GM13976 (cell line): Measurements from ENCODE around the gene ZC3H11A.

ENCODE experiments used
- DNase-seq: peaks from one replicate; pipeline ENCODE4 v3.0.0; 2012; ENCODE audit warnings: low spot score
- in situ Hi-C: fragments of 300-500 bp; cut with MboI; formaldehyde crosslinking; loops from one replicate; pipeline ENCODE4 v1.12.0; 2022; ENCODE audit warnings: low sequenced_read_pairs, mixed read lengths, inconsistent platforms; ENCODE audit not compliant: unreplicated experiment
- TF ChIP-seq, protein P1 (sequence below): IDR thresholded peaks from 2 replicates; pipeline ENCODE4 v1.5.1; 2012; ENCODE audit warnings: borderline replicate concordance, mild to moderate bottlenecking; ENCODE audit not compliant: insufficient read depth; ENCODE audit errors: extremely low read depth, missing control alignments, control extremely low read depth

The ZC3H11A gene

DNA sequence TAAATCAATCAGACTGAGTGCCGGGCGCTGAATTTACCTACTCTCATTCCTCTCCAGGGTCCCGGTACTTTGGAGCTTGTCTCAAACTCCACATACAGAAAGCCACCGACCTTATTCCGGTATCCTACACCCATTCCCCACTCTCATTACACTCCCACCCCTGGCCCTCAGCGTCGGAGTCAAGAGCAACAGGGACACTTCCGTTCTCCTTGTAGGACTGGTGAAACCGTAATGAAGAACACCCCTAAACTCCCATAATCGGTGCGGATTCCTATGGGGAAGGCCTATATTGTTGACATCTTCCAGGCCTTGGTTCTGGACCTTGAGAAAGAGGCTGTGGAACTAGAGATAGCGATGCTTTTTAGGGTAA, 798 bp downstream of the ZC3H11A start:
- no peak for DNase-seq
- TF ChIP-seq, protein P1, sequence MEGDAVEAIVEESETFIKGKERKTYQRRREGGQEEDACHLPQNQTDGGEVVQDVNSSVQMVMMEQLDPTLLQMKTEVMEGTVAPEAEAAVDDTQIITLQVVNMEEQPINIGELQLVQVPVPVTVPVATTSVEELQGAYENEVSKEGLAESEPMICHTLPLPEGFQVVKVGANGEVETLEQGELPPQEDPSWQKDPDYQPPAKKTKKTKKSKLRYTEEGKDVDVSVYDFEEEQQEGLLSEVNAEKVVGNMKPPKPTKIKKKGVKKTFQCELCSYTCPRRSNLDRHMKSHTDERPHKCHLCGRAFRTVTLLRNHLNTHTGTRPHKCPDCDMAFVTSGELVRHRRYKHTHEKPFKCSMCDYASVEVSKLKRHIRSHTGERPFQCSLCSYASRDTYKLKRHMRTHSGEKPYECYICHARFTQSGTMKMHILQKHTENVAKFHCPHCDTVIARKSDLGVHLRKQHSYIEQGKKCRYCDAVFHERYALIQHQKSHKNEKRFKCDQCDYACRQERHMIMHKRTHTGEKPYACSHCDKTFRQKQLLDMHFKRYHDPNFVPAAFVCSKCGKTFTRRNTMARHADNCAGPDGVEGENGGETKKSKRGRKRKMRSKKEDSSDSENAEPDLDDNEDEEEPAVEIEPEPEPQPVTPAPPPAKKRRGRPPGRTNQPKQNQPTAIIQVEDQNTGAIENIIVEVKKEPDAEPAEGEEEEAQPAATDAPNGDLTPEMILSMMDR, result no peak
- in situ Hi-C loops, result no loop called here

DNA sequence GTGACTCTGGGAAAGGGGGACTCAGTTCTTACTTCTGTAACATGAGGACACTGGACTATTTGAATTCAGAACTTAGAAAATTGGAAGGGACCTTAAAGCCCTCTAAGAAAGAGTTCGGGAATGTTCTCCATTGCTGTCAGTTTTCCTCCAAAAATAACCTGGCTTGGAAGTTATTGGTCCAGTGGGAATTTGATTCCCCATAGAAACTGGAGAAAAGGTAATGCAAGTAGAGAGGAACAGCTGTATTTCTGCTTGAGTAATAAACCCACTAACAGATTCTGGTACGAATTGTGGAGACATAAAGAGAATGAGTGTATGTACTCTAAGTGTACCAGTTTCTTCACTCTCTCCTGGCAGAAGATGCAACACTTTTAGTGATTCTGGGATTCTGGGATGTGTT, 1.8 kb downstream of the ZC3H11A start:
- no peak for DNase-seq
- TF ChIP-seq, protein P1, result no peak
- in situ Hi-C loops, result no loop called here

DNA sequence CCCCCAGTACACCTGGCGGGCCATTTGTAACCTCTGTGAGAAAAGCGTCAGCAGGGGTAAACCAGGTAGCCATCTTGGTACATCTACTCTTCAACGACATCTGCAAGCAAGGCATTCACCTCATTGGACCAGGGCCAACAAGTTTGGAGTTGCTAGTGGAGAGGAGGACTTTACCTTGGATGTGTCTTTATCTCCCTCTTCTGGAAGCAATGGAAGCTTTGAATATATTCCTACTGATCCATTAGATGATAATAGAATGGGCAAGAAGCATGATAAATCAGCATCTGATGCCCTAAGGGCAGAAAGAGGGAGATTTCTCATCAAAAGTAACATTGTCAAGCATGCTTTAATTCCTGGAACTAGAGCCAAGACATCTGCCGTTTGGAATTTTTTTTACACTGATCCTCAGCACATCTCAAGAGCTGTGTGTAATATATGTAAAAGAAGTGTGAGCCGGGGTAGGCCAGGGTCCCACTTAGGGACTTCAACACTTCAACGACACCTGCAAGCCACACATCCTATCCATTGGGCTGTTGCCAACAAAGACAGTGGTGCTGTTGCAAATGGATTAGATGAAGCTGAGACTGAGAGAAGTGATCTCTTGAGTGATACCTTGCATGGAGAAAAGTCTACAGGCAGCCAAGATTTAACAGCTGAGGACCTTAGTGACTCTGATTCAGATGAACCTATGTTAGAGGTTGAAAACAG, 2.7 kb downstream of the ZC3H11A start:
- no peak for DNase-seq
- TF ChIP-seq, protein P1, result no peak
- in situ Hi-C loops, result no loop called here

DNA sequence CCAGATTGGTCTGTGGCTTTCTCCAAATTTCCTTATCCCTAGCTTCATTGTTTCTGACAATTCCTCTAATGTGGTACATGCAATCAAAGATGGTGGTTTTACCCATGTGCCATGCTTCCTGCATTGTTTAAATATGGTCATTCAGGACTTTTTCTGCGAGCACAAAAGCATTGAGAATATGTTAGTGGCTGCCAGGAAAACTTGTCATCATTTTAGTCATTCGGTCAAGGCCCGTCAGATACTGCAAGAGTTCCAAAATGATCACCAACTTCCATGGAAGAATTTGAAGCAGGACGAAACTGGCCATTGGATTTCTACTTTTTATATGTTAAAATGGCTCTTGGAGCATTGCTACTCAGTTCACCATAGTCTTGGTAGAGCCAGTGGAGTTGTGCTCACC, 3.7 kb downstream of the ZC3H11A start:
- TF ChIP-seq, protein P1, result no peak
- DNase-seq, result no peak
- in situ Hi-C loops, result no loop called here

DNA sequence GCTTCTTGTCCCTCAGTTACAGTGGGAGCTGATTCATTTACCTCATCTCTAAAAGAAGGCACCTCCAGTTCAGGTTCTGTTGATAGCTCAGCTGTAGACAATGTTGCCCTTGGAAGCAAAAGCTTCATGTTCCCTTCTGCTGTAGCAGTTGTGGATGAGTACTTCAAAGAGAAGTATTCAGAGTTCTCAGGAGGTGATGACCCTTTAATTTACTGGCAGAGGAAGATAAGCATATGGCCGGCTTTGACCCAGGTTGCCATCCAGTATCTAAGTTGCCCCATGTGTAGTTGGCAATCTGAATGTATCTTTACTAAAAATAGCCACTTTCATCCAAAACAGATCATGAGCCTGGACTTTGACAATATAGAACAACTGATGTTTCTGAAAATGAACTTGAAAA, 4.5 kb downstream of the ZC3H11A start:
- TF ChIP-seq, protein P1, result no peak
- no peak for DNase-seq
- in situ Hi-C loops, result no loop called here

DNA sequence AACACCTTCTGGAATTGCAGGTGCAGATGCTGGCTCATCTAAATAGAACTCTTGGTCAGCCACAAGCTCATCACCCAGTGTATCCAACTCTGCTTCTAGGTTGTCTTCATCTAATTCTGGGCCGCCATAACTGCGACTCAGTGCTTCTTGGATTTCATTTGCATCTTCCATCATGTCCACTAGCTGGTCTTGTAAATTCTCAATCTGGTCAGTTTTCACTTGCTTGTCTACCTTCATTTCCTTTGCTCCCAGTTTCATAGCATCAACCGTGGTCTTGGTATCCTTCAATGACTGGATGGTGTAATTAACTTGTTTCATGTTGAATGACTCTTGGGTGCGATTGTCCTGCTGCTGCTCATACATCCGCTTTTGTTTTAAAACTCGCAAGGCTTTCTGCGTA, 10.3 kb downstream of the ZC3H11A start:
- DNase-seq, result no peak
- TF ChIP-seq, protein P1, result no peak
- in situ Hi-C loops, result no loop called here
